GM12875 (cell line): ENCODE data around the gene SPTLC2.

Experiments used
- H3K4me3 ChIP-seq: one replicate; pipeline ENCODE4 v1.5.1; 2011; ENCODE audit warnings: low read depth, low read length, control low read depth
- TF ChIP-seq, protein P1 (sequence below): IDR thresholded peaks from 2 replicates; pipeline ENCODE4 v1.5.1; 2011; ENCODE audit warnings: low read depth, mild to moderate bottlenecking, control low read depth, inconsistent platforms, low read length, moderate library complexity, borderline replicate concordance; ENCODE audit not compliant: insufficient read depth

SPTLC2 gene

DNA sequence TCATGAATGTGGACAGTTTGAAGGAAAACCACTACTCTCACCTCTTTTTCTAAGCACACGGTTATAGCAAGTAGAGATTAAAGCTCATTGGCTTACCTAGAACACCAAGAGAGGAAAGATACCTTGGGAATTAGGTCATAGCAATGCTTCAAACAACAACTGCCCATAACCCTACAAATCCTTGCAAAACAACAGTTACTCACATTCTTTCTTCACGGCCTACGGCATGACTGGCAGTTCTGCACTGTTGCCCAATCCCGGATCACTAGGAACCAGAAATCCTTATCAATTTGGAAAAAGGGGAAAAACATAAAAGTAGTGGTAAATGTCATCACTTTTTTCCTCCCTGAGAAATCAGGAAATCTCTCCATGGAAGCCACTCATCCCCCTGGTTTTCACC lies 108.2 kb downstream of the SPTLC2 start:
- H3K4me3 ChIP-seq: no peak overlapping the region
- TF ChIP-seq, protein P1, sequence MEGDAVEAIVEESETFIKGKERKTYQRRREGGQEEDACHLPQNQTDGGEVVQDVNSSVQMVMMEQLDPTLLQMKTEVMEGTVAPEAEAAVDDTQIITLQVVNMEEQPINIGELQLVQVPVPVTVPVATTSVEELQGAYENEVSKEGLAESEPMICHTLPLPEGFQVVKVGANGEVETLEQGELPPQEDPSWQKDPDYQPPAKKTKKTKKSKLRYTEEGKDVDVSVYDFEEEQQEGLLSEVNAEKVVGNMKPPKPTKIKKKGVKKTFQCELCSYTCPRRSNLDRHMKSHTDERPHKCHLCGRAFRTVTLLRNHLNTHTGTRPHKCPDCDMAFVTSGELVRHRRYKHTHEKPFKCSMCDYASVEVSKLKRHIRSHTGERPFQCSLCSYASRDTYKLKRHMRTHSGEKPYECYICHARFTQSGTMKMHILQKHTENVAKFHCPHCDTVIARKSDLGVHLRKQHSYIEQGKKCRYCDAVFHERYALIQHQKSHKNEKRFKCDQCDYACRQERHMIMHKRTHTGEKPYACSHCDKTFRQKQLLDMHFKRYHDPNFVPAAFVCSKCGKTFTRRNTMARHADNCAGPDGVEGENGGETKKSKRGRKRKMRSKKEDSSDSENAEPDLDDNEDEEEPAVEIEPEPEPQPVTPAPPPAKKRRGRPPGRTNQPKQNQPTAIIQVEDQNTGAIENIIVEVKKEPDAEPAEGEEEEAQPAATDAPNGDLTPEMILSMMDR: no peak

DNA sequence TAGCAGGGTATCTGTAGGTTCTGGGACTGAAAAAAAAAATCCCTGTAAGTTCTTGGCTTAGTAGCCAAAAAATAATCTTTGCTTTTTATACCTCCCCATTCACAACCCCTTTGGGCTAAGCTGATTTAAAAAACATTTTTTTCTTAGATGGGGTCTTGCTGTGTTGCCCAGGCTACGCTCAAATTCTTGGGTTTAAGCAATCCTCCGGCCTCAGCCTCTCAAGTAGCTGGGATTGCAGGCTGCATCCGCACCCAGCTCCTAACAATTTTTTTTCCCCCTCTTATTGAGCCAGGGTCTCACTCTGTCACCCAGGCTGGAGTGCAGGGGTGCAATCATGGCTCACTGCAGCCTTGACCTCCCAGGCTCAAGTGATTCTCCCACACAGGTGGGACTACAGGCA lies 108.7 kb downstream of the SPTLC2 start:
- H3K4me3 ChIP-seq: no peak overlapping the region
- TF ChIP-seq, protein P1: no peak

DNA sequence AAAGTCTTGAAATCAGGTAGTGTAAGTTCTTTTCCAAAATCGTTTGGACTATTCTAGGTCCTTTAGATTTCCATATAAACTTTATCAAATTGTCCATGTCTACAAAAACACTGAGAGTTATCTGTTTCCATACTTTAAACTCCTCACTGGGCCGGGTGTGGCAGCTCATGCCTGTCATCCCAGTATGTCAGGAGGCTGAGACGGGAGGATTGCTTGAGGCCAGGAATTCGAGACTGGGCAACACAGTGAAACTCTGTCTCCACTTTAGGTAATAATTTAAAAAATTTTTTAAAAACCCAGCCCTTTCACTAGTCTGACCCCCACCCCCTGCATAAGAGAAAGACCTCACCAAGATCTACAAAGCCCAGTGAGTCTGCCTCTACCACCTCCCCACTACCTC lies 111.4 kb downstream of the SPTLC2 start:
- TF ChIP-seq, protein P1: no peak
- H3K4me3 ChIP-seq: no peak overlapping the region

DNA sequence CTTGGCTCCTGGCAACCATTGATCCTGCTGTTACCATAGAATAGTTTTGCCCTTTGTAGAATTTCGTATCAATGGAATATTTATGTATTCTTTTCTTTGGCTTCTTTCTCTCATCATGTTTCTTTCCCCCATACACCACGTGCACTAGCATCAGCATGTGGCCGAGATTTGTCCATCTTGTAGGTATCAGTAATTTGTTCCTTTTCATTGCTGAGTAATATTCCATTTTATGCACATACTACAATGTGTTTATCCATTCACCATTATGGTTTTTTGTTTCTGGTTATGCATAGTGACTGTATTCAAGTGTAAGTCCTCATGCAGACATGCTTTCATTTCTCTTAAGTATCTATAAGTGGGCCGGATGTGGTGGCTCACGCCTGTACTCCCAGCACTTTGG lies 113.3 kb downstream of the SPTLC2 start:
- H3K4me3 ChIP-seq: no peak overlapping the region
- TF ChIP-seq, protein P1: no peak

DNA sequence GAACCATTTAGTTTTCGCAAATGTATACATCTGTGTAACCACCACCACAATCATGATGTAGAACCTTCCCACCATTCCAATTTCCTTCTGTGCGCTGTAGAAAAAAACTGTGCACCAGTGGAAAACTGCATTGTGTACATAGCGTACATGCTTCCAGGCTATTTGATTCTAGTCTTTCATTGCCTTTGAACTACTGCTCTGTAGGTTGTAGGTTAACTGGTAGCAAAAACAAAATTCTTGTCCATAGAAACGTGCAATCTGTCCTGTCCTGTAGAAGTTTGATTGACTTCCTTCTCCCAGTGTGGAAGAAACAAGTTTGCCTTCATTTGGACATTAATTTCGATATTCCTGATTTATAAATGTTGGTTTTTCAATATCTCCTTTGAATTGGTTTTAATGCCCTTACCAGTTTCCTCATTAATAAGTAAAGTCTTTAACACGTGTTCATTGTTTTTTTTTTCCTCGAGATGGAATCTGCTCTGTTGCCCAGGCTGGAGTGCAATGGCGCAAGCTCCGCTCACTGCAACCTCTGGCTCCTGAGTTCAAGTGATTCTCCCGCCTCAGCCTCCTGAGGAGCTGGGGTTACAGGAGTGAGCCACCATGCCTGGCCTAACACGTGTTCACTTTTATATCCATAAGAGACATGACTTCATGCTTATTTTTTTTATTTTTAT lies 114.2 kb downstream of the SPTLC2 start:
- TF ChIP-seq, protein P1: no peak

DNA sequence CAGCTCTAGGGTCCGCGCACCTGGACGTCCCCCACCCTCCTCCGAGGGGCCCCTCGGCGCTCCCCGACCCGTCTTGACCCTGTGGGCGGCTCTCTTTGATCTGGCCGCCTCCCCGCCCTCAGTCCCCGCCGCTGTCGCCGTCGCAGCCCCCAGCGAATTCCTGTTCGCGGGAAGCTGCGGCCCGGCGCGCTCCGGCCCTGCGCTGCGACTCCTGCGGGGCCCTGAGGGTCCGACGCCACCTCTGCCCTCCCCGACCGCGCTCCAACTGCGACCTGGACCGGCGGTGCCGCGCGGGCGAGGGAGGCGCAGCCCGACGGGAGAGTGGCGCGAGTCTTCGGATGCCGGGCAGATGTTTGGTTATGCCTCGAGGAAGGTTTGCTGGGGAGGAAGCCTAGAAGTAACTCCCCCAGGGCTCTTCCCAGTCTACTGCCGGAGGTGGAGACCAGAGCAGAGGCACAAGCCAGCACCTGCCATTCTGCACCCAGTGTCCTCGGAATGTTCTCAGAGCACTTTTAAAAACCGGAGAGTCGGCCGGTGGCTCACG lies 117.4 kb downstream of the SPTLC2 start:
- TF ChIP-seq, protein P1: no peak

More for the DNA sequence above, 114.2 kb downstream of the SPTLC2 start:
- H3K4me3 ChIP-seq: no peak overlapping the region

More for the DNA sequence above, 117.4 kb downstream of the SPTLC2 start:
- H3K4me3 ChIP-seq: peak overlapping the region; percentile 54
